HFF-Myc (cell line): ENCODE data around the gene CWF19L2.
"Not testable (repeated sequence)": the region's sequence is repeated elsewhere in the genome, so short reads cannot be mapped to it uniquely, and the experiment has no call there.

Source experiments
- DNase-seq: peaks from one replicate; pipeline ENCODE4 v3.0.0-alpha.2; 2011; ENCODE audit warnings: low read depth; ENCODE audit errors: extremely low read depth
- H3K4me3 ChIP-seq: replicated peaks from 2 replicates; pipeline ENCODE4 v1.5.1; 2011; ENCODE audit warnings: low read depth, mild to moderate bottlenecking, control low read depth, low read length
- CTCF ChIP-seq: IDR thresholded peaks from 2 replicates; pipeline ENCODE4 v1.5.1; 2012; ENCODE audit warnings: mild to moderate bottlenecking, low read depth, low read length, control low read depth; ENCODE audit errors: missing control alignments

CWF19L2 gene

GRCh38 chr11:107397357-107397756 is 60.3 kb downstream of the CWF19L2 start:
- no peak overlapping the region for H3K4me3 ChIP-seq
- TF ChIP-seq CTCF: no peak
- no peak for DNase-seq

- no peak for TF ChIP-seq CTCF
Measured at GRCh38 chr11:107392611-107393010, 65.0 kb downstream of the CWF19L2 start.

GRCh38 chr11:107390701-107391100 is 66.9 kb downstream of the CWF19L2 start:
- DNase-seq: not testable (repeated sequence)

More at GRCh38 chr11:107392611-107393010, 65.0 kb downstream of the CWF19L2 start:
- H3K4me3 ChIP-seq: no peak overlapping the region
- DNase-seq: no peak

GRCh38 chr11:107387666-107388065 is 70.0 kb downstream of the CWF19L2 start:
- no peak for TF ChIP-seq CTCF
- no peak for DNase-seq
- H3K4me3 ChIP-seq: no peak overlapping the region

More at GRCh38 chr11:107390701-107391100, 66.9 kb downstream of the CWF19L2 start:
- H3K4me3 ChIP-seq: not testable (repeated sequence)

DNA sequence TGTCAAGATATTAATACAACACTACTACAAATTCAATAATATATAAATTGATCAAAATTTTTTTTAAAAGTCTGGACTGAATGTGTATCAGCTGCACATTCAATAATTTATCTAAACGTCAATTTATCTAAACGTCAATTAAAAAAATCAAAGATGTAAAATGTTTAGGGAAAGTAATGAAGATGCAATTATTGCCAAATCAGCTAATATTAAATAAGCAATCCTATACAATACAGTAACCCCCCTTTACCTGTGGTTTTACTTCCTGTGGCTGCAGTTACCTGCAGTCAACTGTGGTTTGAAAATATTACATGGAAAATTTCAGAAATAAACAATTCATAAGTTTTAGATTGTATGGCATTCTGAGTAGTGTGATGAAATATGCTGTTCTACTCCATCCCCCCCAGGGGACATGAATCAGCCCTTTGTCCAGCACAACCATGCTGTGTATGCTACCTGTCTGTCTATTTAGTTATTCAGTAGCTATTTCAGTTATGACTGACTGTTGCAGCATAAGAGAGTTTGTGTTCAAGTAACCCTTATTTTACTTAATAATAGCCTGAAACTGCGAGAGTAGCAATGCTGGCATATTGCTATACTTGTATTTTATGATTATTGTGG is 72.2 kb downstream of the CWF19L2 start:
- no peak for DNase-seq
- H3K4me3 ChIP-seq: no peak overlapping the region
- TF ChIP-seq CTCF: no peak

DNA sequence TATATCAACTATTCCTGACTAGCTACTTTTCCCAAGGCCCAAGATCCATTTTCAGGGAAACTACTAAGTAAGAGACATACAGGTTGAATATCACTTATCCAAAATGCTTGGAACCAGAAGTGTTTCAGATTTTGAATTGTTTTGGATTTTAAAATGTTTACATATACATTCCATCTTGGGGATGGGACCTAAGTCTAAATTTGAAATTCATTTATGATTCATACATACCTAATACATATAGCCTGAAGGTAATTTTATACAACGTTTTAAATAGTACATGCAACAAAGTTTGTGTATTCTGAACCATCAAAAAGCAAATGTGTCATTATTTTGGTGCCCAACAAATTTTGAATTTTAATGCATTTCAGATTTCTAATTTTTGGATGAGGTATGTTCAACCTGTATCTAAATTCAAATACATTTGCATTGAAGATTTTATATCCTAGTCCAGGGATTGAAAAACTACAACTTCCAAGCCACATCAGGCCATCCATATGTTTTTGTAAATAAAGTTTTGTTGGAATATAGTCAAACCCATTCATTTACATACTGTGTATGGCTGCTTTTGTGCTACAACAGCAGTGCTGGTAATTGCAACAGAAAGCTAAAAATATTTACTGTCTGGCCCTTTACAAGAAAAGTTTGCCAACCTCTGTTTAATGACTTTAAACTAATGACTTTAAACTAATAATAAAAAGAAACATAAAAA is 73.3 kb downstream of the CWF19L2 start:
- no peak for DNase-seq
- TF ChIP-seq CTCF: no peak
- H3K4me3 ChIP-seq: no peak overlapping the region

- DNase-seq: no peak
- TF ChIP-seq CTCF: no peak
- no peak overlapping the region for H3K4me3 ChIP-seq
Measured at GRCh38 chr11:107372439-107372838, 85.2 kb downstream of the CWF19L2 start.
